ENCODE results near the gene CNKSR1.

DNA sequence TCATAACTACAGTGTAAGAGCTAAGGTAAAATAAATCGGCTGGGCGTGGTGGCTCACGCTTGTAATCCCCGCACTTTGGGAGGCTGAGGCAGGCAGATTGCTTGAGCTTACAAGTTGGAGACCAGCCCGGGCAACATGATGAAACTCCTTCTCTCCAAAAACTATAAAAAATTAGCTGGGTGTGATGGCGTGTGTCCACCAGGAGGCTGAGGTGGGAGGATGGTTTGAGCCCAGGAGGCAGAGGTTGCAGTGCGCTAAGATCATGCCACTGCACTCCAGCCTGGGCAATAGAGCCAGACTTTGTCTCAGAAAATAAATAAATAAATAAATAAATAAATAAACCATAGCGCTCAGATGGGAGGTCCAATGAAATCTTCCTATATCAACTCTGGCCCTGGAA lies 35.1 kb upstream of the CNKSR1 start:
- TF ChIP-seq, protein P1, sequence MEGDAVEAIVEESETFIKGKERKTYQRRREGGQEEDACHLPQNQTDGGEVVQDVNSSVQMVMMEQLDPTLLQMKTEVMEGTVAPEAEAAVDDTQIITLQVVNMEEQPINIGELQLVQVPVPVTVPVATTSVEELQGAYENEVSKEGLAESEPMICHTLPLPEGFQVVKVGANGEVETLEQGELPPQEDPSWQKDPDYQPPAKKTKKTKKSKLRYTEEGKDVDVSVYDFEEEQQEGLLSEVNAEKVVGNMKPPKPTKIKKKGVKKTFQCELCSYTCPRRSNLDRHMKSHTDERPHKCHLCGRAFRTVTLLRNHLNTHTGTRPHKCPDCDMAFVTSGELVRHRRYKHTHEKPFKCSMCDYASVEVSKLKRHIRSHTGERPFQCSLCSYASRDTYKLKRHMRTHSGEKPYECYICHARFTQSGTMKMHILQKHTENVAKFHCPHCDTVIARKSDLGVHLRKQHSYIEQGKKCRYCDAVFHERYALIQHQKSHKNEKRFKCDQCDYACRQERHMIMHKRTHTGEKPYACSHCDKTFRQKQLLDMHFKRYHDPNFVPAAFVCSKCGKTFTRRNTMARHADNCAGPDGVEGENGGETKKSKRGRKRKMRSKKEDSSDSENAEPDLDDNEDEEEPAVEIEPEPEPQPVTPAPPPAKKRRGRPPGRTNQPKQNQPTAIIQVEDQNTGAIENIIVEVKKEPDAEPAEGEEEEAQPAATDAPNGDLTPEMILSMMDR (IDR thresholded peaks at IDR 0.05) = peak in 1 of 6 experiments; percentile 10
- TF ChIP-seq POLR2AphosphoS5 (IDR thresholded peaks at IDR 0.05) = no peak
- TF ChIP-seq EP300 (IDR thresholded peaks at IDR 0.05) = no peak
